GM19372 (cell line): Measurements from ENCODE around the gene SRGAP1.
A peak's percentile ranks its signal among the peaks of the same experiment; 100 is the strongest.

ENCODE experiments used
- ATAC-seq: cut with Tn5 transposase; IDR thresholded peaks from one replicate; pipeline ENCODE4 v1.9.1; 2021; ENCODE audit warnings: mild to moderate bottlenecking, low read depth, moderate library complexity; ENCODE audit not compliant: unreplicated experiment

The SRGAP1 gene

DNA sequence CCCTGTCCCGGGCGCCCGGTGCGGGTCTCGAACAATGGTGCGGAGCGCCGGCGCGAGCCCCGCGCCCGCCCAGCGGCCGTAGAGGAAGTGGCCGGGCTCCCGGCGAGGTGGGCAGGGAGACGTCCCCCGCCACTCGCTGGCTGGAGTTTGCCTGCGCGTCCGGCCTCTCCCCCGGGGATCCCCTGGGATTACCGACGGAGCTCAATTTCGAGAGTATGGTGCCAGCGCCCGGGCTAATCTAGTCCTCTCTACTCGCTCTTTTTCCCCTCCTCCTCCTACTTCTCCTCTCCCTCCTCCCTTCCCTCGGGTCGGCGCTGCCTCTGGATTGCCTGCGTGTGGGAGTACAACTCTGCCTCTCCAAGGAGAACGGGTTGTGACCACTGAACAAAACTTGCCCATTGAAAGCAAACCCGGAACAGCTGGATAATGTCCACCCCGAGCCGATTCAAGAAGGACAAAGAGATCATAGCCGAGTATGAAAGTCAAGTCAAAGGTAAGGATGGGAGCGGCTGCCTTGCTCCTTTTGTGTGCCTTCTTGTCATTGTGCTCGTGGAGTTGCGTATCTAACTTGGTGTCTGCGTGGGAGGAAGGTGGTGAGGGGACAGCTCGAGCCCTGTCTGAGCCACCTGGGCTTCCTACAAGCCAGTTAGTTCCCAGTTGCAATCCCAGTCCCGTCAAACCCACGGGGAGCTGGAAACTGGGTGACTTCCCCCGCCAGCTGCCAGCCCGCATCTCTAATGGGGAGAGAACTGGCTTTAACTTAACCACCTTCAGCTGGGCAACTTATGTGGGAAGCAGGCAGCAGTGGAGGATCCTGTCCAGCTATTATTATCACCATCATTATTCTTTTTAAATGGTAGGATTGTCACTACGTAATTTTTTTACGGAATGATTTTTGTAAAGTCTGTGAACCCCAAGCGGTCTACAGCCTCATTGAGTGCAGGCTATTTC, at the start of gene SRGAP1:
Gene SRGAP1, plus strand, starts transcription at position 310 of the 951 bp plus-strand sequence. Its CDS starts 117 bp downstream, at position 427.
- peak; percentile 34 for ATAC-seq

DNA sequence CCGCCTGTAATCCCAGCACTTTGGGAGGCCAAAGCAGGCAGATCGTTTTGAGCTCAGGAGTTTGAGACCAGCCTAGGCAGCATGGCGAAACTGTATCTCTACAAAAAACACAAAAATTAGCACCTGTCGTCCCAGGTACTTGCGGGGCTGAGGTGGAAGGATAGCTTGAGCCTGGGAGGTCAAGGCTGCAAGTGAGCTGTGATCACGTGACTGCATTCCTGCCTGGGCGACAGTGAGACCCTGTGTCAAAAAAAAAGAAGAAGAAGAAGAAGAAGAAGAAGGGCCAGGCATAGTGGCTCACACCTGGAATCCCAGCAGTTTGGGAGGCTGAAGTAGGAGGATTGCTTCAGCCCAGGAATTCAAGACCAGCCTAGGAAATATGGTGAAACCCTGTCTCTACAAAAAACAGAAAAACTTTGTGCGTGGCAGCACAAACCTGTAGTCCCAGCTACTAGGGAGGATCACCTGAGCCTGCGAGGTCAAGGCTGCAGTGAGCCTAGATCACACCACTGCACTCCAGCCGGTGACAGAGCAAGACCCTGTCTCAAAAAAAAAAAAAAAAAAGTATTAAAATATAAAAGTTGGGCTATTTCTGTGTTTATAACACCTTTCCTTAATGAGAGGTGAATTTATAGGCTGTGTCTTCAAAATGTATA, 49.3 kb upstream of the SRGAP1 start:
- ATAC-seq = no peak

DNA sequence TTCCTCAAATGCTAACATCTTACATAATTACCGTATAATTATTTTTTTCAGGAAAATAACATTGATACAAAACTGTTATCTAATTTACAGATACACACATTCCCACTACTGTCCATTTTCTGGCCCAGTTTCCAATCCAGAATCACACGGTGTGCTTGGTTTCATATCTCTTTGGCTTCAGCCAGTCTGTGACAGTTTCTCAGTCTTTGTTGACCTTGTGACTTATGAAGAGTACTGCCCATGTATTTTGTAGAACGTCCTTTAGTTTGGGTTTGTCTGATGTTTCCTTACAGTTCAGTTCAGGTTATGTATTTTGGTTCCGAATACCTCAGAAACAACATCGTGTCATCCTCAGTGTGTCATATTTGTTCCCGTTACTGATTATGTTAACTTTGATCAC, 48.6 kb upstream of the SRGAP1 start:
- ATAC-seq = no peak

DNA sequence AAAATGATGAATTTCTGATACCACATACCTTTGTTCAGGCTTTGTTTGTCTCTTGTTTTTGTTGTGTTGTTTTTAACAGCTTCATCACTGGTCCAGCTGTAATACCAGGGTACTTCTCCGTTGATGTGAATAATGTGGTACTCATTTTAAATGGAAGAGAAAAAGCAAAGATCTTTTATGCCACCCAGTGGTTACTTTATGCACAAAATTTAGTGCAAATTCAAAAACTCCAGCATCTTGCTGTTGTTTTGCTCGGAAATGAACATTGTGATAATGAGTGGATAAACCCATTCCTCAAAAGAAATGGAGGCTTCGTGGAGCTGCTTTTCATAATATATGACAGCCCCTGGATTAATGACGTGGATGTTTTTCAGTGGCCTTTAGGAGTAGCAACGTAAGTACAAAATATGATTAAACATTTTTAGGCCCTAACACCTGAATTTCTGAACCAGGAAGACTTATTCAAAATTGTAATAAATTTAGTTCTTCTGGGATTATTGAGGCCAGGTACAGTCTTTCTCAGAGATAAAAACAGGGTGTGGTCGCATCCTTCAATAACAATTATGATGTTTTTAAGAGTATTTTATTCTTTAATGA, 42.4 kb upstream of the SRGAP1 start:
- no peak for ATAC-seq

DNA sequence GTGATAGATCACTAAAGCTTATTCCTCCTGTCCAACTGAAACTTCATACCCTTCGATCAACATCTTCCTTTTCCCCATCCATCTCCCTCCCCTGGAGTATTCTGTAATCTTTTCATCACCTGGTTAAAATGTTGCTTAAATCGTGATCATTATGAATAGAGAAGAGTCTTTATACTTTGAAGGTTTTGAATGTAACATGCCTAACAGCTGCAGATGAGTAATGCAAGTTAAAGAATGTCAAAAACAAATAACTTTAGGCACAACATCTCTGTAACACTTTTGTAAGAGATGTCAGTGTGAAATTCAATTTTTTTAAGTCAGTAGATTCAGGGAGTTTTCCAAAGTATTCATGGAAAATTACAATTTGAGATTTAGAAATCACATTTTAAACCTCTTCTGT, 39.8 kb upstream of the SRGAP1 start:
- ATAC-seq = no peak

DNA sequence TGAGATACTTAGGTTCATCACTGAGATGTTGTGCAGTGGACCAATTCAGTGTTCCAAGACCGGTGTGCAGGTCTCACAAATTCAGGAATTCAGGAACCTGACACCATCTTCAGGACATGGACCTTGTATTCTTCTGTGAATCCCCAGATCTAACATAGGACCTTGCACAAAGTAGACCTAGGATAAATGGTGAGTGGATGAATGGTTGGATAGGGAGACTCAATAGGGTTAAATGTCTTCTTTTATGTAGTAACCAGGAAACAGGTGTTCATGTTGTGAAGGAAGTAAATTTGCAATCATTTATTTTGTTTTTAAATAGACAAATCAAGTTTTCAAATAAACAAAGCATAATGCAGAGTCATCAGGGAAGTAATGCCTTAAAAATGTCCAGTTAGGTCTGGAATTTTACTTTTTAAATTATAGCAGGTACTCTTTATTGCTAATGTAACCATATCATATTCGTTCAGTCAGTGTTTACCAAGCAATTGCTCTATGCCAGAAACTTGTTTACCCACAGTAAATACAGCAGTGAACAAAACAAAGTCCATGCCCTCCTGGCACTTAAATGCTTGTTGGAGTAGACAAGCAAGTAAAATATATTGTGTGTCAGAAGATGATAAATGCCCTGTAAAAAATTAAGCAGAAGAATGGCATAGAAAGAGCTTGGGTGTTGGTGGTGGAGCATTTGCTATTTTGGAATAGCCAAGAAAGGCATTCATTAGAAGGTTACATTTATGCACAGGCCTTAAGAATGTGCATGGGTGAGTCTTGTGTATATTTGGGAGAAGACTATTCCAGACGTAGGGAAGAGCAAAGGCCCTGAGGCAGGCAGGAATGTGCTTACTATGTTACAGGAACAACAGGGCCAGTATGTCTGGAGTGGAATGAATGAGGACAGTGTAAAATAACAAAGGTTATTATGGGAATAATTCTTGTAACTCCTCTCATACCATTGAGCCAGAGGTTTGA, 38.5 kb upstream of the SRGAP1 start:
- no peak for ATAC-seq

DNA sequence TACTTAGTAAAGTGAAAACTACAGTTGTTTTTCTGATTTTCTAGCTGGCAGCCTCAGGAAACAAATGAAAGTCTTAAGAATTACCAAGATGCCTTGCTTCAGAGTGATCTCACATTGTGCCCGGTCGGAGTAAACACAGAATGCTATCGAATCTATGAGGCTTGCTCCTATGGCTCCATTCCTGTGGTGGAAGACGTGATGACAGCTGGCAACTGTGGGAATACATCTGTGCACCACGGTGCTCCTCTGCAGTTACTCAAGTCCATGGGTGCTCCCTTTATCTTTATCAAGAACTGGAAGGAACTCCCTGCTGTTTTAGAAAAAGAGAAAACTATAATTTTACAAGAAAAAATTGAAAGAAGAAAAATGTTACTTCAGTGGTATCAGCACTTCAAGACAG, 35.9 kb upstream of the SRGAP1 start:
- no peak for ATAC-seq

DNA sequence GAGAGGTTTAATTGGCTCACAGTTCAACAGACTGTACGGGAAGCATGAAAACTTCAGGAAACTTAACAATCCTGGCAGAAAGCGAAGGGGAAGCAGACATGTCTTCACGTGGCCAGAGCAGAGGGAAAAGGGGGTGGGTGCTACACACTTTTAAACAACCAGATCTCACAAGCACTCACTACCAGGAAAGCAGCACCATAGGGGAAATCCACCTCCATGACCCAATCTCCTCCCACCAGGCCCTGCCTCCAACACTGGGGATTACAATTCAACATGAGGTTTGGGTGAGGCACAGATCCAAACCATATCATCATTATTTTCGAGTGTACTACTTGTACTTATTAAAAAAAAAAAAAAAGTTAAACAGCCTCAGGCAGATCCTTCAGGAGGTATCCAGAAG, 34.9 kb upstream of the SRGAP1 start:
- ATAC-seq = no peak

DNA sequence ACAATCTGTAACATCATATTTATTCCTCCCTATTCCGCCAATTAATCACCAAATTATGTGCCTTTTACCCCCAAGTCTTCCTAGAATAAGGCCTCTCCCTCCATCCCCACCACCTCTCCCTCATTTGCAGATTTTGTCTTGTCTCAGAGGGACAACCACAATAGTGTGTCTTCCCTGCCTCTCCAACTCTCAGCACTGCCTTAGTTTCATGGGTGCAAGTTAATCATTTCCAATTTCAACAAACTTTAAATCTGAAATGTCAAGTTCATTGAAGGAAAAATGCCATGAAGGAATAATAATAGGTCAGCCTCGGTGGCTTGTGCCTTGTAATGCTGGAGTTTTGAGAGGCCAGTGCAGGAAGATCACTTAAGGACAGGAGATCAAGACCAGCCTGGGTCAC, 33.2 kb upstream of the SRGAP1 start:
- ATAC-seq = no peak

DNA sequence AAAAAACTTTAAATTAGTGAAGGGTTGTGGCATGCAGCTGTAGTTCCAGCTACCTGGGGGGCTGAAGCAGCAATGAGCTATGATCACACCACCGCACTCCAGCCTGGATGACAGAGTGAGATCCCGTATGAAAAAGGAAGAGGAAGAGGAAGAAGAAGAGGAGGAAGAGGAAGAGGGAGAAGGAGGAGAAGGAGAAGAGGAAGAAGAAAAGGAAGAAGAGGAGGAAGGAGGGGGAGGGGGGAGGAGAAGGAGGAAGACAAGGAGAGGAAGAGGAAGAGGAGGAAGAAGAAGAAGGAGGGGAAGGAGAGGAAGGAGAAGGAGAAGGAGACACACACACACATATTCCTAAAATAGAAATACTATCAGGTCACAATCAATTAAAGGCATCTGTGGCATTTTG, 32.7 kb upstream of the SRGAP1 start:
- no peak for ATAC-seq

DNA sequence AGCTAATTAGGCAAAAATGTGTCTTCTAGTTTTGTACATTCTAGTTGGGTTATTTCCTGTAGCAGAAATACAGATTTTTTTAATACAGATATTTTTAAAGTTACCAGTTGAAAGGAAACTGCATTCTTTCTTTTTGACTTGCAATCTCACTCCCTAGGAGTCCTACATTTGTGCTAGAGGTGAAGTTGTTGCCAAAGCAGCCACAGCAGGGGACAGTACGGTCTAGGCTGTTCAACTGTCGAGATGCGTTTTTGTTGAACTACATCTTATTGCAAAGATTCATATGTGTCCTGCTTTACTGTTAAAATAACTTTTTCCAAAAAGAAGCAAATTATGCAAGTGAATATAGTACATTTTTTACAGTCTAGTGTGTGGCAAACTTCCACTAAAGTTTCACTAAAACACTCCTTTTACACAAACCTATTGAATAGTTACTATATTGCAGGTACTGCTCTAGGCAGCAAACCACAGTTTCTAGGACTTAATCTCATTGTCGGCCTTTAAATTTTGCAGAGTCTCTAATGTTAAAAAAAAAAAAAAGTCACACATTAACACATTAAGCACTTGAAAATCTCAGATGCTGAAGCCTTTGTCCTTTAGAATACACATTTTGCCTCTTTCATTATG, 30.2 kb upstream of the SRGAP1 start:
- ATAC-seq = peak; percentile 36

DNA sequence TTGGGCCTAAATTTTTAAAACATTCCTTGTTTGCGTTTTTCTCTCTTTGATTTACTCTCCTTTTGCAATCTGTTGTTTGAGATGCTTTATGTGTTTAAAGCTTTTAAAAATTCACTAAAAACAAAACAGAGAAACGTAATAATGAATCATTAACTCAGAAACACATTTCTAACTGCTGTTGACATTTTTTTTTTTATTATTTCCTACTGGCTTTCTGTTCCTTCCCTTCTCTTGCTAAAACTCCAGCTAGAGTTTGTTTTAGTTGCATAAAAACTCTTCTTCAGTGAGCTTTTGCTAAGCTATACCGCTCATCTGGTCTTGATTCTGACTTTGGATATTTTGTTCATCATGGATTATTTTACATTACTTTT, 29.0 kb upstream of the SRGAP1 start:
- ATAC-seq = no peak

DNA sequence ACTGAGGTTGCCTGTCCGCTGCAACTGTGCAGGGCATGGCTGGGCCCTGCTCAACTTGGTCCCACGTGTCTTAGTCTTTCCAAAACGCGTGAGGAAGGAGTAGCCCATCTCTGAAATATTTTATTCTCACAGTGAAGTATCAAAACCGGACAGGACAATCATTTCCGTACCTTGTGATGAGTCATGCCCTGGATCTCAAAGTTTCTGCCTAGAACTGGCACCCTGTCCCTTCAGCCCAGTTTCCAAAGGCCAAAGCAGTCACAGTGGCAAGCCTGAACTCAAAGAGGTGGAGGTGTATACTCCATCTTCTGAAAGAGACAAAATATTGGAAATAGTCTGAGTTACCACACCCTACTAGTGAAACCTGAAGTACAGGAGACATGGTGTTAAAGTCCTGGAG, 28.5 kb upstream of the SRGAP1 start:
- no peak for ATAC-seq

DNA sequence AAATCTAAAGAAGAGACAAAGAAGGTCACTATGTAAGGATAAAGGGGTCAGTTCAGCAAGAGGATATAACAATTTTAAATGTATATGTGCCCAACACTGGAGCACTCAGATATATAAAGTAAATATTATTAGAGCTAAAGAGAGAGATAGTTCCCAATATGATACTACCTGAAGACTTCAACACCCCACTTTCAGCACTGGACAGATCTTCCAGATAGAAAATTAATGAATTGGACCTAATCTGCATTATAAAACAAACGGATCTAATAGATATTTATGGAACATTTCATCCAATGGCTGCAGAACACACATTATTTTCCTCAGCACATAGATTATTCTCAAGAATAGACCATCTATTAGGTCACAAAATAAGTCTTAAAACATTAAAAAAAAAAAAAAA, 24.1 kb upstream of the SRGAP1 start:
- ATAC-seq = no peak

DNA sequence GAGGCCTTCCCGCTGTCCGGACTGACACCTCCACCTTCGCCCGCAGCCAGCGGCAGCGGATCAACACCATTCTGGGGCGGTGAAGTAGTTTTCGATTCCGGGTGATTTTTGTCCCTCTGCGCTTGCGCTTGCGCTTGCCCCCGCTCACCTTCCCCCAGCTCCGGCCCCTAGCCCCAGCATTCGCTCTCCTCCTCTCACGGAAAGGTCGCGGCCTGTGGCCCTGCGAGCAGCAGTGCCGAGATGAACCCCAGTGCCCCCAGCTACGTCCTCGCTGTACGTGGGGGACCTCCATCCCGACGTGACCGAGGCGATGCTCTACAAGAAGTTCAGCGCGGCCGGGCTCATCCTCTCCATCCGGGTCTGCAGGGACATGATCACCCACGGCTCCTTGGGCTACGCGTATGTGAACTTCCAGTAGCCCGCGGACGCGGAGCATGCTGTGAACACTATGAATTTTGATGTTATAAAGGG, 22.7 kb upstream of the SRGAP1 start:
- ATAC-seq = no peak

DNA sequence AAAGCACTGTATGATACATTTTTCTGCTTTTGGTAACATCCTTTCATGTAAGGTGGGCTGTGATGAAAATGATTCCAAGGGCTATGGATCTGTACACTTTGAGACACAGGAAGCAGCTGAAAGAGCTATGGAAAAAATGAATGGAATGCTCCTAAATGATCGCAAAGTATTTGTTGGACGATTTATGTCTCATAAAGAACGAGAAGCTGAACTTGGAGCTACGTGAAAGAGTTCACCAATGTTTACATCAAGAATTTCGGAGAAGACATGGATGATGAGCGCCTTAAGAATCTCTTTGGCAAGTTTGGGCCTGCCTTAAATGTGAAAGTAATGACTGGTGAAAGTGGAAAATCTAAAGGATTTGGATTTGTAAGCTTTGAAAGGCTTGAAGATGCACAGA, 22.1 kb upstream of the SRGAP1 start:
- ATAC-seq = no peak

DNA sequence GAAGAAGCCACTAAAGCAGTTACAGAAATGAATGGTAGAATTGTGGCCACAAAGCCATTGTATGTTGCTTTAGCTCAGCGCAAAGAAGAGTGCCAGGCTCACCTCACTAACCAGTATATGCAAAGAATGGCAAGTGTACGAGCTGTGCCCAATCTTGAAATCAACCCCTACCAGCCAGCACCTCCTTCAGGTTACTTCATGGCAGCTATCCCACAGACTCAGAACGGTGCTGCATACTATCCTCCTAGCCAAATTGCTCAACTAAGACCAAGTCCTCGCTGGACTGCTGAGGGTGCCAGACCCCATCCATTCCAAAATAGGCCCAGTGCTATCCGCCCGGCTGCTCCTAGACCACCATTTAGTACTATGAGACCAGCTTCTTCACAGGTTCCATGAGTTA, 21.5 kb upstream of the SRGAP1 start:
- no peak for ATAC-seq

DNA sequence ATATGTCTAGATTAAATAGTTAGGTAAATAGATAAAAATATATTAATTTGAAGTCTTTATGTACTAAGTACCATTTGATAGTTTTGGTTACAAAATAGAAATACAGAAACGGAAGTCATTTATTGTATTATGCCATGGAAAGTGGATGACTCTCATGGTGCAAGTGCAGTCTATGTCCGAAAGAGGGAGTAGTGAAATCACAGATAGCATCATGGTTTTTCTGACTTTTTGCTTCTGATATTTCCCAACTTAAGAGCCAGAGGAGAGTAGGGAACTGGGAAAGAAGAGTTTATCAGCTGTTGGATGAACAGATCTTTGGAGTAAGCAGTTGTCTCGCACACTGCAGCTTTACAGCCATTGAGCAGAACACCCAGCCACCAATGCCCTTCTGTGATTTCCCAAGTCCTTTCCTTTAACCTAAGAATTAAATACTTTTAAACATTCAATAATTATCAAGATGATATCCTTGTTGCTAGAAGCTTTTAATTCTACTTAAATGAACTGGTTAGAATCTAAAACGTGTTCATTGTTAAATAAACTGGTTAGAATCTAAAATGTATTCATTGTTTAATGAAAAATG, 18.4 kb upstream of the SRGAP1 start:
- peak; percentile 73 for ATAC-seq

DNA sequence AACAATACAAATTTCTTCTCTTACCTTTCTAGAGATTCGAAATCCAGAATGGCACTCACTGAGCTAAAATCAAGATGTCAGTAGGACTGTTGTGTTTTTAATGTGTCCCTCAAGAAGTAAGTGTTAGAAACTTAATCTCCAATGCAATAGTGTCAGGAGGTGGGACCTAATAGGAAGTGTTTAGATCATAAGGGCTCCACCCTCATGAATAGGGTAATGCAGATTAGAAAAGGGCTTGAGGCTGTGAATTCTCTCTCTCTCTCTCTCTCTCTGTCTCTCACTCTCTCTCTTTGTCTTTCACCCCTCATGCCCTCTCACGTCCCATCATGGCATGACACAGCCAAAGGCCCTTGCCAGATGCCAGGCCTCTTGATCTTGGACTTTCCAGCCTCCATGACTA, 15.6 kb upstream of the SRGAP1 start:
- ATAC-seq = no peak
